CD14-positive monocyte (primary cell): ENCODE data around the gene ZFHX3. TPM values are rescaled to one million over a fixed set of nuclear protein-coding genes. Genes with fewer than 3 reads are reported as not detected.

Experiments used
- DNase-seq, 3 donors: peaks; one replicate each; pipeline ENCODE4 v3.0.0-alpha.2; 2011 to 2022
- H2AFZ ChIP-seq: 2 replicates; pipeline ENCODE4 v1.6.0; 2012; ENCODE audit warnings: mild to moderate bottlenecking, low read depth, low read length, inconsistent platforms; ENCODE audit not compliant: insufficient read depth, poor library complexity, severe bottlenecking
- H3K27ac ChIP-seq, 2 donors: 1 replicate in 1 of 2; 2 replicates in 1 of 2; pipeline ENCODE4 v1.5.1; 2012 to 2013; ENCODE audit warnings: low read length in 2 of 2, control low read depth in 1 of 2, inconsistent platforms in 1 of 2, low read depth in 1 of 2, mild to moderate bottlenecking in 1 of 2
- H3K27me3 ChIP-seq, 2 donors: one replicate each; pipeline versions ENCODE4 v1.6.0 to v1.6.1; 2011 to 2013; ENCODE audit warnings: low read length in 2 of 2; ENCODE audit not compliant: control insufficient read depth in 2 of 2, insufficient read depth in 2 of 2
- H3K36me3 ChIP-seq, 2 donors: replicated peaks in 1 of 2; 1 replicate in 1 of 2; 2 replicates in 1 of 2; pipeline versions ENCODE4 v1.5.1 to v1.6.1; 2012 to 2013; ENCODE audit warnings: low read length in 2 of 2, control low read depth in 1 of 2, inconsistent platforms in 1 of 2, mild to moderate bottlenecking in 1 of 2; ENCODE audit not compliant: insufficient read depth in 2 of 2, control insufficient read depth in 1 of 2
- H3K4me1 ChIP-seq, 2 donors: 1 replicate in 1 of 2; 2 replicates in 1 of 2; pipeline versions ENCODE4 v1.5.1 to v1.6.1; 2012 to 2013; ENCODE audit warnings: low read length in 2 of 2, control low read depth in 1 of 2, inconsistent platforms in 1 of 2, mild to moderate bottlenecking in 1 of 2, moderate library complexity in 1 of 2; ENCODE audit not compliant: insufficient read depth in 2 of 2, control insufficient read depth in 1 of 2
- H3K4me2 ChIP-seq: replicated peaks from 2 replicates; pipeline ENCODE3; 2012; ENCODE audit warnings: low read length, moderate library complexity, mild to moderate bottlenecking; ENCODE audit not compliant: poor library complexity, severe bottlenecking; ENCODE audit errors: extremely low read depth
- H3K4me3 ChIP-seq, 3 experiments: fragments of 200-600 bp in 1 of 3; sonication (generic) in 1 of 3; replicated peaks in 1 of 3; 1 replicate in 2 of 3; 2 replicates in 1 of 3; pipeline ENCODE4 v1.5.1; 2011 to 2013; ENCODE audit warnings: low read length in 3 of 3, mild to moderate bottlenecking in 3 of 3, control low read depth in 2 of 3, low read depth in 2 of 3, inconsistent platforms in 1 of 3, moderate library complexity in 1 of 3
- H3K79me2 ChIP-seq: 2 replicates; pipeline ENCODE4 v1.6.0; 2012; ENCODE audit warnings: mild to moderate bottlenecking, control low read depth, inconsistent platforms, low read length, moderate library complexity; ENCODE audit not compliant: insufficient read depth
- H3K9ac ChIP-seq: 2 replicates; pipeline ENCODE4 v1.6.0; 2017; ENCODE audit warnings: low read length, mild to moderate bottlenecking; ENCODE audit not compliant: insufficient read depth, poor library complexity, severe bottlenecking
- H3K9me3 ChIP-seq, 2 donors: replicated peaks in 1 of 2; 1 replicate in 1 of 2; 2 replicates in 1 of 2; pipeline versions ENCODE4 v1.5.1 to v1.6.1; 2012 to 2013; ENCODE audit warnings: low read length in 2 of 2, control low read depth in 1 of 2; ENCODE audit not compliant: control insufficient read depth in 1 of 2, insufficient read depth in 1 of 2
- H4K20me1 ChIP-seq: 2 replicates; pipeline ENCODE4 v1.6.0; 2012; ENCODE audit warnings: mild to moderate bottlenecking, low read length, control low read depth, moderate library complexity; ENCODE audit not compliant: insufficient read depth
- H3K27ac Mint-ChIP-seq, 7 donors: one replicate each; pipeline ENCODE4 v1.8.0; 2020; ENCODE audit warnings: mild to moderate bottlenecking in 7 of 7, mixed read lengths in 7 of 7, moderate library complexity in 6 of 7, inconsistent platforms in 2 of 7
- H3K27me3 Mint-ChIP-seq, 3 donors: one replicate each; pipeline ENCODE4 v1.8.0; 2021 to 2022; ENCODE audit warnings: low read depth in 3 of 3, mild to moderate bottlenecking in 3 of 3, mixed read lengths in 3 of 3, moderate library complexity in 3 of 3, inconsistent platforms in 1 of 3
- H3K36me3 Mint-ChIP-seq, 2 donors: one replicate each; pipeline ENCODE4 v1.8.0; 2020; ENCODE audit warnings: mixed read lengths in 2 of 2, inconsistent platforms in 1 of 2, mild to moderate bottlenecking in 1 of 2
- H3K4me1 Mint-ChIP-seq: one replicate; pipeline ENCODE4 v1.8.0; 2020; ENCODE audit warnings: mild to moderate bottlenecking, mixed read lengths
- H3K4me3 Mint-ChIP-seq, 2 donors: one replicate each; pipeline ENCODE4 v1.8.0; 2020; ENCODE audit warnings: mild to moderate bottlenecking in 2 of 2, mixed read lengths in 2 of 2, moderate library complexity in 1 of 2
- H3K9me3 Mint-ChIP-seq, 7 donors: one replicate each; pipeline ENCODE4 v1.8.0; 2020 to 2022; ENCODE audit warnings: mixed read lengths in 7 of 7, mild to moderate bottlenecking in 6 of 7, moderate library complexity in 6 of 7, inconsistent platforms in 2 of 7
- WGBS: methylation state at CpG from one replicate; pipeline ENCODE4 v1.1.5; 2013; ENCODE audit warnings: missing lambda C conversion rate; ENCODE audit not compliant: insufficient coverage; 5-methylcytosine and 5-hydroxymethylcytosine counted together
- intact Hi-C, 2 donors: fragments of 100-400 bp; cut with micrococcal nuclease; formaldehyde crosslinking; loops; one replicate each; pipeline versions ENCODE4 v1.15.0 to v1.15.1; 2023
- polyA plus RNA-seq, 3 donors: library from polyadenylated mRNA; depleted of rRNA in 1 of 3; unstranded in 2 of 3; stranded (reverse) in 1 of 3; fragments of 300-500 nt in 2 of 3; fragments of >200 nt in 1 of 3; fragmentation: Illumina TruSeq in 2 of 3; gene quantifications; 1 replicate in 2 of 3; 2 replicates in 1 of 3; pipeline ENCODE4 v1.2.3, GENCODE V29; 2012 to 2021
- TF ChIP-seq, protein P1 (sequence below): fragments of 200-600 bp; IDR thresholded peaks from one replicate; pipeline ENCODE4 v1.8.0; 2022; ENCODE audit warnings: antibody characterized with exemption, mild to moderate bottlenecking

The ZFHX3 gene
- polyA plus RNA-seq, 3 donors: 0.42 to 4.2 (median 0.43) TPM

DNA sequence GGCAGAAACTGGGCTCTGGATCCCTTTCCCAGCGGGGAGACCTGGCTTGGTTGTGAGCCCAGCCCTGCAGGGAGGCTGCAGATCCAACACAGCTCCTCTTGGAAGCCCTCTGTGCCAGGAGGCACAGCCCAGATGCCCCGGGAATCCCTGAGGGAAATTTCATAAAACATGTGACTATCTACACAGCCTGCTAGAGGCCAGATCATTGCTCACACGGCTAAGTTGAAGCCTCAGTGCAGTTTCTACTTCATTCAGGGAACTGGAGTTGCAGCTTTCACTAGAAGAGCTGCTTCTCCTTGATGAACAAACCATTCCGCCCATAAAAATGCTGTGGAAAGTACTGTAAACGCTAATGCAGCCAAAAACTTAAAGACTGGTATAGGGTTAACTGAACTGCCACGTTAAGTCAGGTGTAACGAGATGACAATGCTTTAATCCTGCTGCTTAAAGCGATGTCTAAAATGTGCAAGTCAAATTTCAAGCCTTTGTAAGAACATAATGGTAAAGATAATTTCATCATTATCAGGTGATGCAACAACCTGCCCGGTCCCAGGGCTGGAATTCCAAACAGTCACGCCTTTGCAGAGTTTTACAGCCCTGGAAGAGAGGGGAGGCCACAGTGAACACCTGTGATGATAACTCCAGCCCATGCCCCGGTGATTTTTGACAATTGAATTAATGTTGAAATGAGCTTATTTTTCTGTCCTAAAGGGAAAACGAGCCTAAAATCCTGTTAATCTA lies 172.5 kb downstream of the ZFHX3 start:
- Mint-ChIP-seq H3K36me3 (peaks cover 21 to 26% of the 10 kb centered on the region in 2 donors), H3K27ac (peak overlapping the region in 4 of 7 donors; percentile 30 to 74 (median 50)), H3K4me3 (no peak overlapping the region), H3K27me3 (peaks cover 0 to 1% (median 0%) of the 10 kb centered on the region in 3 donors), H3K4me1 (peaks cover 40% of the 10 kb centered on the region), H3K9me3 (peaks cover 0 to 3% (median 0%) of the 10 kb centered on the region in 7 donors)
- Histone ChIP-seq H3K36me3 (peaks cover 0 to 6% of the 10 kb centered on the region in 2 donors), H3K9ac (no peak overlapping the region), H3K4me3 (no peak overlapping the region), H4K20me1 (peaks cover 7% of the 10 kb centered on the region), H3K9me3 (no peaks in the 10 kb centered on the region), H3K4me1 (peaks cover 20 to 32% of the 10 kb centered on the region in 2 donors), H3K4me2 (peak overlapping the region; percentile 14), H3K27me3 (no peaks in the 10 kb centered on the region), H3K27ac (peak overlapping the region in 1 of 2 donors; percentile 12), H2AFZ (no peak overlapping the region), H3K79me2 (no peaks in the 10 kb centered on the region)
- DNase-seq: peak in 2 of 3 donors; percentile 24 to 35
- intact Hi-C loops: loop anchor here in 1 of 2 donors (2.0 kb wide), 1 partner anchor 21 kb away; no protein-coding TSS in a partner anchor
- TF ChIP-seq, protein P1, sequence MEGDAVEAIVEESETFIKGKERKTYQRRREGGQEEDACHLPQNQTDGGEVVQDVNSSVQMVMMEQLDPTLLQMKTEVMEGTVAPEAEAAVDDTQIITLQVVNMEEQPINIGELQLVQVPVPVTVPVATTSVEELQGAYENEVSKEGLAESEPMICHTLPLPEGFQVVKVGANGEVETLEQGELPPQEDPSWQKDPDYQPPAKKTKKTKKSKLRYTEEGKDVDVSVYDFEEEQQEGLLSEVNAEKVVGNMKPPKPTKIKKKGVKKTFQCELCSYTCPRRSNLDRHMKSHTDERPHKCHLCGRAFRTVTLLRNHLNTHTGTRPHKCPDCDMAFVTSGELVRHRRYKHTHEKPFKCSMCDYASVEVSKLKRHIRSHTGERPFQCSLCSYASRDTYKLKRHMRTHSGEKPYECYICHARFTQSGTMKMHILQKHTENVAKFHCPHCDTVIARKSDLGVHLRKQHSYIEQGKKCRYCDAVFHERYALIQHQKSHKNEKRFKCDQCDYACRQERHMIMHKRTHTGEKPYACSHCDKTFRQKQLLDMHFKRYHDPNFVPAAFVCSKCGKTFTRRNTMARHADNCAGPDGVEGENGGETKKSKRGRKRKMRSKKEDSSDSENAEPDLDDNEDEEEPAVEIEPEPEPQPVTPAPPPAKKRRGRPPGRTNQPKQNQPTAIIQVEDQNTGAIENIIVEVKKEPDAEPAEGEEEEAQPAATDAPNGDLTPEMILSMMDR: no peak
- 29% methylated on average over 8 of the region's 12 CpGs for WGBS

DNA sequence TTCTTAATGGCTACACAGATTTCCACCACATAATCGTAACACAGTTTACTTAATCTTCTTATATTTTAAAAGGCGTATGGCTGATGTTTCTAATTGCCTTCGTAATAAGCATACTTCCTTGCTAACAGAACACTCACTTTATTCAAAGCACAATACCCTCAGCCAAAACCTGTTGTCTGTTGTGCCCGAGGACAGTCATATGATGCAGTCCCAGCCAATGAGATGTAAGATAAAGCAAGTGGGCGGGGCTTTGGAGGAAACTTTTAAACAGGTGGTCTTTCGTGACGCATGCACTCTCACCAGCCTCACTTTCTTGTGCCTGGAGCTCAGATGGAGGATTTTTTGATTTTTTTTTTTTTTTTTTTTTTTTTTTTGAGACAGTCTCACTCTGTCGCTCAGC lies 174.1 kb downstream of the ZFHX3 start:
- 86% methylated on average over 2 of the region's 8 CpGs for WGBS
- DNase-seq: no peak
- Histone ChIP-seq H3K4me1 (peaks cover 20 to 32% of the 10 kb centered on the region in 2 donors), H3K79me2 (no peaks in the 10 kb centered on the region), H3K9ac (no peak overlapping the region), H4K20me1 (peaks cover 10% of the 10 kb centered on the region), H3K27ac (no peak overlapping the region), H3K4me2 (no peak overlapping the region), H3K9me3 (no peaks in the 10 kb centered on the region), H2AFZ (no peak overlapping the region), H3K36me3 (no peaks in the 10 kb centered on the region), H3K4me3 (no peak overlapping the region), H3K27me3 (no peaks in the 10 kb centered on the region)
- intact Hi-C loops: loop anchor here in 1 of 2 donors (2.0 kb wide), 1 partner anchor 19 kb away; no protein-coding TSS in a partner anchor
- TF ChIP-seq, protein P1: no peak
- Mint-ChIP-seq H3K4me1 (peaks cover 40% of the 10 kb centered on the region), H3K4me3 (no peak overlapping the region), H3K36me3 (peaks cover 14 to 20% of the 10 kb centered on the region in 2 donors), H3K9me3 (peaks cover 0 to 3% (median 0%) of the 10 kb centered on the region in 7 donors), H3K27ac (no peak overlapping the region), H3K27me3 (peaks cover 1 to 2% (median 1%) of the 10 kb centered on the region in 3 donors)
